ENCODE results near the gene CADM4. TPM values are rescaled to one million over a fixed set of nuclear protein-coding genes. Genes with fewer than 3 reads are reported as not detected.

Gene CADM4
- polyA plus RNA-seq, 1 of the 3 experiments (the other 2 are of a cell fraction) = 28.9 TPM

Small RNAs within 50 kb of the gene (small RNA-seq; reads per million reads assigned to genes)
- gene RN7SL368P = 0 reads per million in 7 experiments

Other genes starting within 250 kb of the CADM4 start
- gene TEX101, start 225.0 kb downstream of the CADM4 start, polyA plus RNA-seq (2012; rRNA removed) = 0.07 and 0.32 TPM in 2 replicates
- gene LYPD3, start 174.2 kb downstream of the CADM4 start, polyA plus RNA-seq (2012; rRNA removed) = 3.4 and 4.2 TPM in 2 replicates
- gene PHLDB3, start 135.1 kb downstream of the CADM4 start, polyA plus RNA-seq (2012; rRNA removed) = 10.9 and 15.6 TPM in 2 replicates
- gene ETHE1, start 112.6 kb downstream of the CADM4 start, polyA plus RNA-seq (2012; rRNA removed) = 74.9 and 86.2 TPM in 2 replicates
- 0.31 and 1.0 TPM in 2 replicates for gene ZNF575, start 106.7 kb downstream of the CADM4 start, polyA plus RNA-seq (2012; rRNA removed)
- gene XRCC1, start 64.3 kb downstream of the CADM4 start, polyA plus RNA-seq (2012; rRNA removed) = 24.7 and 30.3 TPM in 2 replicates
- 5.5 and 6.5 TPM in 2 replicates for gene PINLYP, start 64.0 kb downstream of the CADM4 start, polyA plus RNA-seq (2012; rRNA removed)
- 8.4 and 10.8 TPM in 2 replicates for gene IRGQ, start 43.7 kb downstream of the CADM4 start, polyA plus RNA-seq (2012; rRNA removed)
- gene ZNF576, start 43.3 kb downstream of the CADM4 start, polyA plus RNA-seq (2012; rRNA removed) = 12.8 and 13.6 TPM in 2 replicates
- 0.15 and 0.19 TPM in 2 replicates for gene SRRM5, start 27.8 kb downstream of the CADM4 start, polyA plus RNA-seq (2012; rRNA removed)
- 60.9 and 79.5 TPM in 2 replicates for gene ZNF428, start 20.2 kb downstream of the CADM4 start, polyA plus RNA-seq (2012; rRNA removed)
- 249 and 299 TPM in 2 replicates for gene PLAUR, start 30.3 kb upstream of the CADM4 start, polyA plus RNA-seq (2012; rRNA removed)
- gene IRGC, start 76.2 kb upstream of the CADM4 start, polyA plus RNA-seq (2012; rRNA removed) = not detected in 2 replicates
- 17.3 and 24.3 TPM in 2 replicates for gene SMG9, start 115.1 kb upstream of the CADM4 start, polyA plus RNA-seq (2012; rRNA removed)
- gene KCNN4, start 141.1 kb upstream of the CADM4 start, polyA plus RNA-seq (2012; rRNA removed) = 21.0 and 22.2 TPM in 2 replicates
- 0.05 and 0.13 TPM in 2 replicates for gene LYPD5, start 162.6 kb upstream of the CADM4 start, polyA plus RNA-seq (2012; rRNA removed)
- 1.6 and 2.6 TPM in 2 replicates for gene ZNF283, start 187.5 kb upstream of the CADM4 start, polyA plus RNA-seq (2012; rRNA removed)
- 2.6 and 4.3 TPM in 2 replicates for gene ZNF404, start 244.1 kb upstream of the CADM4 start, polyA plus RNA-seq (2012; rRNA removed)